A673 (cell line): ENCODE data around the gene HINFP.

Source experiments
- EZH2 ChIP-seq: fragments of 200-600 bp; sonication (generic); IDR thresholded peaks from 2 replicates; pipeline ENCODE4 v1.6.1; 2017; ENCODE audit warnings: borderline replicate concordance, low read depth, mild to moderate bottlenecking, mixed read lengths, antibody characterized with exemption, low read length; ENCODE audit not compliant: poor library complexity, severe bottlenecking
- TF ChIP-seq, protein P1 (sequence below): fragments of 300-800, 200-600 bp; sonication (generic); conservative IDR thresholded peaks from 2 replicates; pipeline ENCODE4 v1.5.1; 2017; ENCODE audit warnings: low read depth, mild to moderate bottlenecking, antibody characterized with exemption, low read length, moderate library complexity, mixed read lengths

DNA sequence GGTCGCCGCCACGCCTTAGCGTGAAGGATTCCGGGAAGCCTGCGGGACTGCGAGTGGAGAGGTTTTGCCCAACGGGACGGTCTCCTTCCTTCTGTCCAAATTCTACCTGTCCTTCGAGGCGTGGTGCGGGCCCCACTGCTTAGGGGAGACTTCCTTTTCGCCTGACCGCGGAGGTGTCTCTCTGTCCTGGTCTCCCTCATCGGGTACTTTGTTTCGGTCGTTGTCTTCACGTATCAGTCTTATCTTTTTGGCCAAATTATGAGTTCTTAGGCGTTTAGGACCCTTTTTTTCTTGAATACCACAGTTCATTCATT is 388 bp downstream of the HINFP start:
- TF ChIP-seq, protein P1, sequence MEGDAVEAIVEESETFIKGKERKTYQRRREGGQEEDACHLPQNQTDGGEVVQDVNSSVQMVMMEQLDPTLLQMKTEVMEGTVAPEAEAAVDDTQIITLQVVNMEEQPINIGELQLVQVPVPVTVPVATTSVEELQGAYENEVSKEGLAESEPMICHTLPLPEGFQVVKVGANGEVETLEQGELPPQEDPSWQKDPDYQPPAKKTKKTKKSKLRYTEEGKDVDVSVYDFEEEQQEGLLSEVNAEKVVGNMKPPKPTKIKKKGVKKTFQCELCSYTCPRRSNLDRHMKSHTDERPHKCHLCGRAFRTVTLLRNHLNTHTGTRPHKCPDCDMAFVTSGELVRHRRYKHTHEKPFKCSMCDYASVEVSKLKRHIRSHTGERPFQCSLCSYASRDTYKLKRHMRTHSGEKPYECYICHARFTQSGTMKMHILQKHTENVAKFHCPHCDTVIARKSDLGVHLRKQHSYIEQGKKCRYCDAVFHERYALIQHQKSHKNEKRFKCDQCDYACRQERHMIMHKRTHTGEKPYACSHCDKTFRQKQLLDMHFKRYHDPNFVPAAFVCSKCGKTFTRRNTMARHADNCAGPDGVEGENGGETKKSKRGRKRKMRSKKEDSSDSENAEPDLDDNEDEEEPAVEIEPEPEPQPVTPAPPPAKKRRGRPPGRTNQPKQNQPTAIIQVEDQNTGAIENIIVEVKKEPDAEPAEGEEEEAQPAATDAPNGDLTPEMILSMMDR, result no peak
- no peak for TF ChIP-seq EZH2
